Ishikawa (cell line): ENCODE data around the gene DOCK1.

Source experiments
- CEBPB ChIP-seq: IDR thresholded peaks from 2 replicates; pipeline ENCODE4 v1.6.1; 2012
- CREB1 ChIP-seq: IDR thresholded peaks from 2 replicates; pipeline ENCODE4 v1.6.1; 2012; ENCODE audit warnings: low read depth
- EP300 ChIP-seq: IDR thresholded peaks from 2 replicates; pipeline ENCODE4 v1.6.1; 2012; ENCODE audit warnings: borderline replicate concordance
- FOXM1 ChIP-seq: IDR thresholded peaks from 2 replicates; pipeline ENCODE4 v1.6.1; 2012; ENCODE audit warnings: low read depth, borderline replicate concordance
- RAD21 ChIP-seq: IDR thresholded peaks from 2 replicates; pipeline ENCODE4 v1.6.1; 2012; ENCODE audit warnings: low read depth
- TEAD4 ChIP-seq: IDR thresholded peaks from 2 replicates; pipeline ENCODE4 v1.6.1; 2012
- TF ChIP-seq, protein P1 (sequence below): IDR thresholded peaks from 2 replicates; pipeline ENCODE4 v1.6.1; 2012

- TF ChIP-seq, protein P1, sequence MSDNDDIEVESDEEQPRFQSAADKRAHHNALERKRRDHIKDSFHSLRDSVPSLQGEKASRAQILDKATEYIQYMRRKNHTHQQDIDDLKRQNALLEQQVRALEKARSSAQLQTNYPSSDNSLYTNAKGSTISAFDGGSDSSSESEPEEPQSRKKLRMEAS = no peak
- TF ChIP-seq TEAD4 = no peak
- TF ChIP-seq EP300 = no peak
- TF ChIP-seq CREB1 = no peak
- no peak for TF ChIP-seq RAD21
- no peak for TF ChIP-seq FOXM1
- no peak for TF ChIP-seq CEBPB
These were observed 230.8 kb downstream of the DOCK1 start for GRCh38 chr10:127135844-127136577.
